Fibroblast of upper back skin (primary cell): Measurements from ENCODE around the gene TCEA3.

Source experiments
- DNase-seq: peaks from one replicate; pipeline ENCODE4 v3.0.0-alpha.2; 2013

Gene TCEA3

GRCh38 chr1:23420778-23421177 lies 3.8 kb downstream of the TCEA3 start:
- DNase-seq, result no peak

GRCh38 chr1:23419180-23419579 lies 5.4 kb downstream of the TCEA3 start:
- no peak for DNase-seq

DNA sequence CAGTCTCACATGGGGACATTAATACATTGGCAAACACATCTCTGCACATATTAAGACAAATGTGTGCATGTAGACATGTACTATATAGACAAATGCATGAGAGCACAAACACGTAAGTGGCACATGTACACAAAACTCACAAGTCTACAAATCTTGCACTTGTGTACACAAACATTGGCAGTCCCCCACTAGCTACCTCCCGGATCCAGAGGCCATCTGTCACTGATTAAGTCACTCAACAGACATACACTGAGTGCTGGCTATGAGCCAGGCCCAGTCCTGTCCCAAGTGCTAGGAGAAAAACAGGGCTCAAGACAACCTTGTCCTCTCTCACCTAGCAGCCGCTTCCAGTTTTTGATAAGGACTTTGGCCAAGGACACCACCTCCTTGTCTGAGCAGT lies 7.0 kb downstream of the TCEA3 start:
- DNase-seq, result peak; percentile 30

GRCh38 chr1:23416964-23417363 lies 7.6 kb downstream of the TCEA3 start:
- no peak for DNase-seq

DNA sequence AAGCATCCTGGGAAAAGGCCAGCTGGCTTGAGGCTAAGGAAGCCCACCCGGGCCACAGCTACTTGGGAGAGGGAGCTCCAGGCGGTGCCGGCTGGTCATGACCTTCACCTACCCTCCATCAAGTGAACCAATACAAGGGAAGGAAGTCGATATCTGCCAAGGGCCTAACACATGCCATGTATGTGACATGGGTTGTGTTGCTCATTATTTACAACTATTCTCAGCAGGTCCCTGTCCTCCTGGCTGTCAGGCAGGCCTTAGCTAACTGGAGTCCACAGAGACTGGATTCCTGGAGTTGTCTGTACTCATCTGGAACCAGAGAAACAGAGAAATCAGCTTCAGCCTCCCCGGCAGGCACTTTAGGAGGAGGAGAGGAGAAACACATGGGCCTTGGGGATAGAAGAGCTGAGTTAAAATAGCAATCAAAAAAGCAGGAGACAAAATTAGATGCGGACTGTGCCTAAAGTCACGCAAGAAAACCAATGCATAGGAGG lies 15.7 kb downstream of the TCEA3 start:
- no peak for DNase-seq

- no peak for DNase-seq
These were observed 17.4 kb downstream of the TCEA3 start for GRCh38 chr1:23407016-23407630.

GRCh38 chr1:23405946-23406345 lies 18.6 kb downstream of the TCEA3 start:
- DNase-seq, result no peak

DNA sequence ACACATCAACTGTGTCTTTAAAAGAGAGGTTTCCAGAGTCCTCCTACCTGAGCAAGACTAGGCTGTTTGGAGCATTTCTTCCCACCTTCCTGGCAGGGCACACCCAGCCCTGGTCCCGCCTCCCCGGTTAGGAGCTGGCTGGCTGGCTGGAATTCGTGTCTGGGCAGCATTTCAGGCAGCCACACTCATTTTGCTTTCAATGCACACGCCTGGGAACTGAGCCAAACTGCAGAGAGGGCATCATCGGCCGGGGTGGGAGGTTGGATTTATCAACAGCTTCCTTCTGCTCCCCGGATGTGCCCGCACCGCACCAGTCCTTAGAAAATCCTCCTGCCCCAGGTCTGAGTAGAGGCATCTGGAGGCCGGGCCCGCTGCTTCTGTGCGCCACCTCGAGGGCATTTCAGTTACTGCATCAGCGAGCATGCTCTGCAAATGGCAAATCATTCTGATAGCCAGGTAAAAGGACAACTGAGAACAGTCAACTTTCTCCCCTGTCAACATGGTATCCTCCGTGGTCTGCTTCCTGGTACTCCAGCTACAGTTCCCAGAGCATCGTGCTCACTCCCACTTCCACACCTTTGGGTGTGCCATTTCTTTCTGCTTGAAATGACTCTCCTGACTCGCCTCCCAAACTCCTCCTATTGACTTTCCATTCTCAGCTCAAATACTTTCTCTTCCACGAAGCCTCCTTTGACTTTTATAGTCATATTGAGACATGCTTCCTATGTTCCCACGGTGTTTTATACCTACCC lies 20.6 kb downstream of the TCEA3 start:
- peak; percentile 91 for DNase-seq

- no peak for DNase-seq
These were observed 21.2 kb downstream of the TCEA3 start for GRCh38 chr1:23403355-23403734.

- DNase-seq, result peak; percentile 74
These were observed 21.6 kb downstream of the TCEA3 start for GRCh38 chr1:23403038-23403336.

DNA sequence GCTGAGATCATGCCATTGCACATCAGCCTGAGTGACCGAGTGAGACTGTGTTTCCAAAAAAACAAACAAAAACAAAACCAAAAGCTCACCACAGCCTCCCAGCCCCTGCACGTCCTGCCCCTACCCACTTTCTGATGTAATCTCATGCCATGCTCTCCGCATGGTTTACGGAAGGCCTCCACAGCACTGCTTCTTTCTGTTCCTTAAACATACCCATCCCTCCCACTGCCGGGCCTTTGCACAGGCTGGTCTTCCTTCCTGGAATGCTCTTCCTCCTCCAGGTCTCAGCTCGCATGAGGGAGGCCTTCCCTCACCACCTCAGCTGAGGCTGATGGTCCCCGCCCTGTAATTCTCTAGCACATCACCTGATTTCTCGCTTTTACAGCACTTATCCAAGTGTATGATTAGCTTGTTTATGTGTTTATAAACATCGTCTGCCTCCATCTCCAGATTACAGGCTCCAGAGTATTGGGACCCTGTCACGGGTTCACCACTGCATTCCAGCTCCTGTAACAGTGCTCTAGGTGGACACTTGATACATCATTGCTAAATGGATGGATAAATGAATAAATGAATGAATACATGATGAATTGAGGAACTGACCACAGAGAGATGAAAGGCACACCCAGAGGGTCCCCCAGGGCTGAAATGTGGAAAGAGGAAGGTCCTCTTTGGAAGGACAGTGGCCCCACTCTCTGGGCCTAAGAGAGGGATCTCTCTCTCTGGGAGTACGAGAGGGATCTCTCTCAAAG lies 22.1 kb downstream of the TCEA3 start:
- DNase-seq, result no peak

- no peak for DNase-seq
These were observed 23.2 kb downstream of the TCEA3 start for GRCh38 chr1:23401313-23401712.

DNA sequence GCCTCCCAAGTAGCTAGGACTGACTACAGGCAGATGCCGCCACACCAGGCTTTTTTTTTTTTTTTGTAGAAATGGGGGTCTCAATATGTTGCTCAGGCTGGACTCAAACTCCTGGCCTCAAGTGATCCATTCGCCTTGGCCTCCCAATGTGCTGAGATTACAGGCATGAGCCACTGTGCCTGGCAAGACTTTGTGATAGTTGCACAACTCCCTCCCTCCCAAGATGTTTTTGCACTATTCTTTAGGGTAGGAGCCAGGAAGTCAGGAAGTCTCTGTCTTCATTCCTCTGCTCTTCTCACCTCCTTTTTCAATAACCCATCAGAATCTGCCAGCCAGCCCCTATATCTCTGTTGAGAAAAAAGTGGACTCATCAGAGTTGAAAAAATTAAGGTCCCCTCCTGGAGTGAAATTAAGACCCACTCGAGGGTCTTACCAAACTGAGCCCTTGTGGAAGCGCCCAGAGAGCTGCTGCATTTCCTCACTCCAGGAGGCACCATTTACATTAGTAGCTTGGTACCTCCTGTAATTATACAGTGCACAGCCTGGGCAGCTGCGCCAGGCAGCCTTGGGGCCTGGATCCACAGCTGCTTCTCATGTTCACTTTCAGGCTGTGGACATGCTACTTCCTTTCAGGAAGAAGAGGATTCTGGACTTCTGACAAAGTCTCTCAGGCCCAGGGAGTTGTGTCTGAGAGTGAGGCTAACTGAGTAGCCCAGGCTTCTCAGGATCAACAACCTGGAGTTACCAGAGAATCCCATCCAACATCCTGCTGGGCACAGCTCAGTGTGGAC lies 24.0 kb downstream of the TCEA3 start:
- DNase-seq, result peak; percentile 59

DNA sequence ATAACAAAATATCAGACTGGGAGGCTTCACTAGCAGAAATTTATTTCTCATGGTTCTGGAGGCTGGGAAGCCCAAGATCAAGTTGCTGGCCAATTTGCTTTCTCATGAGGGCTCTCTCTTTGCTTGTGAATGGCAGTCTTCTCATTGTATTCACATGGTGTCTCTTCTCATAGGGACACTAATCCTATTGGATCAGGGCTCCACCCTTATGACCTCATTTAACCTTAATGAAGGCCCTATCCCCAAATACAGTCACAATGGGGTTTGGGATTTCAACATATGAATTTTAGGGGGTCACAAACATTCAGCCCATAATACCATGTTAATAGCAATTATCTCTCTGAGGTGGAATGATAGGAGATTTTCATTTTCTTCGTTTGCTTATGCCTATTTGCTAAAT lies 25.3 kb downstream of the TCEA3 start:
- no peak for DNase-seq

DNA sequence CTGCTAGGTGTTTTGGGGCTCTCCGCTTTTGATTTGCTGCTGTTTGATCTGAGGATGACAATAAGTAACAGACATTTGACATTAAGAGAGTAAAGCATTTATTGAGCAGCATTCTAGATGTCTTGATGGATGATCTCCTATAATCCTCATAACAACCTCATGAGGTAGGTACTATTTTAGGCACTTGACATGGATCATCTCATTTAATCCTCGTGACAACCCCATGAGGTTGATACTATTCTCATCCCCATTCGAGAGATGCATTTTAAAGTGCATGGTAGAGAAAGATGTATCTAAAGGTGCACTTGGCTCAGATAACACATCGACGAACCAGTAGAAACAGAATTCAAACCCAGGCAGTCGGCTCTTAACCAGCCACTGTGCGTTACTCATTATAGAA lies 26.6 kb downstream of the TCEA3 start:
- no peak for DNase-seq

- DNase-seq, result no peak
These were observed 28.2 kb downstream of the TCEA3 start for GRCh38 chr1:23396380-23396779.

DNA sequence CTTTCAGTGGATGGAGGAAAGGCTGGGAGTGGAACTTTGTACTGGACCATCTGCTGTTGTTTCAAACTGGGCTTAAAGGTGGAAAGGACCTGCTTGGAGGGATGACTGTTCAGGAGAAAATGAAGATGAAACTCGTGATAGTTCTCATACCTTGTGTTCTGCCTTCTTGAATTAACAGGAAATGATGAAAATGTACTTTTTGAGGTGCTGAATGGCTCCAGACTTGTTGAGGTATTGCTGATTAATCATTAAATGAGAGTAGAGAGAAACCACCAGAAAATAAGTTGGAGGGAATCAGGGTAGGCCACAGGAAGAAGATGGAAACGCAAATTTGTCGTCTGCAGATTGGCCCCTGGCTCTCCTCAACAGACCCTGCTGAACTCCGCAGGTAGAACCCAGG lies 28.7 kb downstream of the TCEA3 start:
- DNase-seq, result no peak

GRCh38 chr1:23395154-23395724 lies 29.3 kb downstream of the TCEA3 start:
- no peak for DNase-seq

DNA sequence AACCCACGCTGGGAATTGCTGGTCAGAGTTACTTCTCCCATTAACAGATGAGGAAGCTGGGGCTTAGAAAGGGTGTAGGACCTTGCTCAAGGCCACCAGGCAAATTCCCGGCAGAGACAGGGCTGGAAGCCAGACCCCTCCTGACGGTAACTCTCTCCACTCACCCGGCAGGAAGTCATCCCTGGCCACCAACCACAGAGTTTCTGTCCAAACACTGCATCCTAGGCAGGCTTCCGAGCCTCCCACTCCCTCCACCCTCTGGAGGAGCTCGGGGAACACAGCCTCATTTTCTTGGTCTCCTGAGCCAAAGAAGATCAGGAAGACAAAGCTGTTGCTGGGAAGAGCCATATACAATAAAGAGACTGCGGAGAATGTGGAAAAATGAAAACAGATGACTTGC lies 29.9 kb downstream of the TCEA3 start:
- DNase-seq, result peak; percentile 92

DNA sequence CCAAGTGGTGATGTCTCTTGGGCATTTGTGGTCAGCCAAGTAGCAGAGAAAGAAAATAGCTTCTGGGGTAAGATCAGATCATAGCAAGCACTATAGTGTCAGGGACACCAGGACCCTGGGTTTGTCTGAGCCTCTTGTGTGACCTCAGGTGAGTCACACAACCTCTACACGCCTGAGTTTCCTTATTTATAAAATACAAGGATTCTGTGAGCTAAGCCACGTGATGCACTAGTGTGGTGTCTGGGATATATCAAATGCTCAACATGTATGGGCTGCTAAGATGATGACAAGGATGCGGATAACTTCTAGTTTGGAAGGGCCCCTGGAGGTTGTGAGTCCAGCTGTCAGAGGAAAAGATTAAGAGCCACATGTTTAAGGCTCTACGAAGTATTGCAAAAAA lies 30.4 kb downstream of the TCEA3 start:
- DNase-seq, result peak; percentile 93

DNA sequence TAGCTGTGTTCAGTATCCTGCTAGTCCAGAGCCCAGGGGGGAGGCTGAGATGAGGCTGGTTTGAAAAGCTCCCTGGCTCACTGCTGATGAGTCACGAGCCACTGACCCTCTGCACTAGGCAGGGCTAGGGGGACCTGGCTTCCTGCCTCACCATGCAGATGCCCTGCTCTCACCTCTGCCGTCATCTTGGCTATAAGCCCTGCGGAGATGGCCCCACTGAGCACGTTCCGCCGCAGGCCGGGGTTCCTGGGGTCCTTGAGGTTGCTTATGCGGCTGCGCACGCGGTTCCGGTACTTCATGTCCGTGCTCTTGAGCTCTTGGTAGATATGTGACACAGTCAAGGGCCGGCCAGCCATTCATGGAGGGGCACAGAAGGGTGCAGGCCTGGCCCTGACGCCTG lies 30.8 kb downstream of the TCEA3 start:
- DNase-seq, result peak; percentile 76

GRCh38 chr1:23392125-23392855 lies 32.3 kb downstream of the TCEA3 start:
- no peak for DNase-seq
